Measurements from ENCODE around the gene PRPSAP2. TPM values are rescaled to one million over a fixed set of nuclear protein-coding genes. Genes with fewer than 3 reads are reported as not detected.

Gene PRPSAP2
- total RNA-seq, 3 donors from 2014 or later: 32.6 to 42.1 (median 35.0) TPM

DNA sequence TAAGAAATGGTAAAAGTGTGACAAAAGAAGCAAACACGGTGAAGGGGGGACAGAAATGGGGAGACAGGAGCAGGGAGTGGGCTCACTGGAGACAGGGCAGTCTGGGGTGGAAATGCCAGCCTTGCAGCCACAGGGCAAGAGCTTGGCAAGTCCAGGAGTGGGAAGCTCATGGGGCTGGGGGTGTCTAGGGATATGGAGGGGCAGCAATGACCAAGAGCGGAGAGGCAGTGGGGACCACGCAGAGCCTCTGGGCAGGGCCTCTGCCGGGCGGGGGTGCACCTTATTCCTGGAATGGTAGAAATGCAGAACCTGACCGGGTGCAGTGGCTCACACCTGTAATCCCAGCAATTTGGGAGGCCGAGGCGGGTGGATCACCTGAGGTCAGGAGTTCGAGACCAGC, 106.6 kb downstream of the PRPSAP2 start:
- TF ChIP-seq, protein P1, sequence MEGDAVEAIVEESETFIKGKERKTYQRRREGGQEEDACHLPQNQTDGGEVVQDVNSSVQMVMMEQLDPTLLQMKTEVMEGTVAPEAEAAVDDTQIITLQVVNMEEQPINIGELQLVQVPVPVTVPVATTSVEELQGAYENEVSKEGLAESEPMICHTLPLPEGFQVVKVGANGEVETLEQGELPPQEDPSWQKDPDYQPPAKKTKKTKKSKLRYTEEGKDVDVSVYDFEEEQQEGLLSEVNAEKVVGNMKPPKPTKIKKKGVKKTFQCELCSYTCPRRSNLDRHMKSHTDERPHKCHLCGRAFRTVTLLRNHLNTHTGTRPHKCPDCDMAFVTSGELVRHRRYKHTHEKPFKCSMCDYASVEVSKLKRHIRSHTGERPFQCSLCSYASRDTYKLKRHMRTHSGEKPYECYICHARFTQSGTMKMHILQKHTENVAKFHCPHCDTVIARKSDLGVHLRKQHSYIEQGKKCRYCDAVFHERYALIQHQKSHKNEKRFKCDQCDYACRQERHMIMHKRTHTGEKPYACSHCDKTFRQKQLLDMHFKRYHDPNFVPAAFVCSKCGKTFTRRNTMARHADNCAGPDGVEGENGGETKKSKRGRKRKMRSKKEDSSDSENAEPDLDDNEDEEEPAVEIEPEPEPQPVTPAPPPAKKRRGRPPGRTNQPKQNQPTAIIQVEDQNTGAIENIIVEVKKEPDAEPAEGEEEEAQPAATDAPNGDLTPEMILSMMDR (IDR thresholded peaks at IDR 0.05): no peak
- Histone ChIP-seq H3K36me3 (ENCODE audit: low read depth) (no peaks in the 10 kb centered on the region), H3K4me3 (no peak overlapping the region), H3K4me1 (ENCODE audit: low read depth) (peaks cover 23% of the 10 kb centered on the region), H3K9me3 (no peaks in the 10 kb centered on the region)
- DNase-seq (no peak), ATAC-seq (no peak)
- intact Hi-C loops (cut with DNase I, micrococcal nuclease): no loop called here

DNA sequence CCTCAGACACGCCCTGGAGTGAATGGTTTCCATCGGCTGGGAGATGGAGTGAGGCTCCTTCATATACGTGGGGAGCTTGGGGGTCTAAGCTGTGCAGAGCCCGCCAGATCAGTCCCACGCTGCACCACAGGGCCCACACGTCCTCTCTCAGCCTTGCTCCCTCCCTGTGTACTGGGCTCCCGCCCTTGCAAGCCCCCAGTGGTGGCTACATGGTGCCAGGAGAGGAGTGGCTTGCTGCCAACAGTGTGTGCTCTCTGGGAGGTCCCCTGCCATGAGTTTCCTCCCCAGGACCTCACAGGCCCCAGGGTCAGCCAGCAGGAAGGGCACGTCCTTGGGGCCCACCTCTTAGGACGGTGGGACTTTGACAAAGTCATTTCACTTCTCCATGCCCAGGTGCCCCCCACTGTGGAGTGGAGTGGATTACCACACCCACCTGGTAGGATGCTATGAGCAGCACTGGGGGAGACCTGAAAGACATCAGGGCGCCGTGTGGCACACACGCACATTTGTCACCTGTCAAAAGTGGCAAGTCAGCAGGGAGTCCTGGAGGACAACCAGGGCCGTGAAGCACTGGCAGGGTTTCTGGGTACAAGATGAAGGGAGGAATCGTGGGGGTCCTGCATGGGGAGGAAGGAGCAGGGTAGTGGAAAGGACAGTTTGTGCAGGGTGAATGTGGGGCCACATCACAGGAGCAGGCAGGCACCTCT, 107.8 kb downstream of the PRPSAP2 start:
- TF ChIP-seq, protein P1 (IDR thresholded peaks at IDR 0.05): no peak
- Histone ChIP-seq H3K4me3 (no peak overlapping the region), H3K9me3 (no peaks in the 10 kb centered on the region), H3K36me3 (ENCODE audit: low read depth) (no peaks in the 10 kb centered on the region), H3K4me1 (ENCODE audit: low read depth) (peaks cover 32% of the 10 kb centered on the region)
- intact Hi-C loops (cut with DNase I, micrococcal nuclease): no loop called here
- DNase-seq: no peak
- ATAC-seq: no peak

DNA sequence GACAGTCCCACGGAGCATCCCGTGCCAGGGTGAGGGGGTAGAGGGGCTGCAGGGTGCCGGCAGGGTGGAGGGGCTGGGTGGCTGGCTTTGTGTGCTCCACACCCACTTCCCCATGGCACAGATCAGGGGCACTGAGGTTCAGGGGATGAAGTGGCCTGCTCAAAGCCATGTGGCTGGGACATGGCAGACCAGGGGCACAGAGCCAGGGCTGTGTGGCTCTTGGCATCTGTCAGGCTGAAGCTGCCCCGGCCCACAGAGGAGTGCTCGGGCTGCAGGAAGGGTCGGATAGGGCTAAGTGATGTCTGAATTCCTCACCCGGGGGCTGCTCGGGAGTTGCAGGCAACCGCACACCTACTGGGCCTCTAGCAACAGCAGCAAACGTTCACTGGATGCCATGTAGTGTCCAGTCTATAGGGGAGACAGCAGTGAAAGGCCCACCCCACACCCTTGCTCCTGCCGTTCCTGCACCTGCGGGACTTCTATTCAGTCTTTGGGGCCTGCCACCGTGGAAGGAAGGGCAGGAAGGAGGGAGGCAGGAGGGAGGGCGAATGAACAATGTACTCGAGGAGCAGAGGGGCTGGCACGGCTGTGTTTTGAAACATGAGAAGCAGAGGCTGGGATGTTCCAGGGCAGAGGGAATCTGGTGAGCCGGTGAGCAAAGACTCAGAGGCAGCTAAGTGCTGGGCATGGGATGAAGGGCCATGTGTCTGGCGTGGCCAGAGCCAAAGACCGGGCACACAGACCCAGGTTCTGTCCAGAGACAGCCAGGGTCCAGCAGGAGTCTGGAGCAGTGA, 109.1 kb downstream of the PRPSAP2 start:
- ATAC-seq: no peak
- TF ChIP-seq, protein P1 (IDR thresholded peaks at IDR 0.05): no peak
- intact Hi-C loops (cut with DNase I, micrococcal nuclease): no loop called here
- H3K36me3 ChIP-seq (ENCODE audit: low read depth): no peaks in the 10 kb centered on the region
- H3K4me3 ChIP-seq: no peak overlapping the region
- H3K9me3 ChIP-seq: no peaks in the 10 kb centered on the region
- peaks cover 34% of the 10 kb centered on the region for H3K4me1 ChIP-seq (ENCODE audit: low read depth)
- peak in 2 of 3 donors; percentile 10 to 33 for DNase-seq

DNA sequence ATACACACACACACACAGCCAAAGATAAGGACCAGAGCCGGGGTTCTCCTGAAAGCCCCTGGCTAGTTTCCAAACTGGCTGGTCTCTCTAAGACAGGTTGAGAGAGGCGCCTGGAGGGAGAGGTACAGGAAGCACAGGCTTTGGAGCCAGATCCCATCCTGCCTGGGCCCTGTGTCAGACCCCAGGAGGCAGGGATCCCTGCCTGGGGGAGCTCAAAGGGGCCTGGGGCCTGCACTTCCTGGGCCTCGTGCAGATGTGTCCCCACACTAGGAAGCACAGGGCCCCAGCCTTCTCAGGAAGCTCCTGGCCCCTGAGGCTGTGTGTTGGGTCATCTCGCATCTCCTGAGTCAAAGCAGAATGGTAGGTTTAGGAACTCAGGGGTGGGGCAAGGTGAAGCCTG, 110.0 kb downstream of the PRPSAP2 start:
- DNase-seq: peak; percentile 47 to 54 (median 52)
- TF ChIP-seq, protein P1 (IDR thresholded peaks at IDR 0.05): no peak
- ATAC-seq: peak; percentile 7
- no peaks in the 10 kb centered on the region for H3K9me3 ChIP-seq
- H3K4me3 ChIP-seq: no peak overlapping the region
- H3K36me3 ChIP-seq (ENCODE audit: low read depth): no peaks in the 10 kb centered on the region
- intact Hi-C loops (cut with DNase I, micrococcal nuclease): no loop called here
- H3K4me1 ChIP-seq (ENCODE audit: low read depth): peaks cover 34% of the 10 kb centered on the region

- H3K36me3 ChIP-seq (ENCODE audit: low read depth): no peaks in the 10 kb centered on the region
- DNase-seq (peak; percentile 28 to 48 (median 42)), ATAC-seq (no peak)
- H3K9me3 ChIP-seq: no peaks in the 10 kb centered on the region
- TF ChIP-seq, protein P1 (IDR thresholded peaks at IDR 0.05): no peak
- intact Hi-C loops (cut with DNase I, micrococcal nuclease): no loop called here
- peaks cover 34% of the 10 kb centered on the region for H3K4me1 ChIP-seq (ENCODE audit: low read depth)
- H3K4me3 ChIP-seq: no peak overlapping the region
Measured at GRCh38 chr17:18968345-18968744, 110.4 kb downstream of the PRPSAP2 start.

Measured in mucosa of descending colon (tissue), 3 donors.